AG08396 (cell line): ENCODE results near the gene SLC9A5.

Source experiments
- DNase-seq: peaks from one replicate; pipeline ENCODE4 v3.0.0; 2012; ENCODE audit warnings: low spot score, mixed read lengths

Gene SLC9A5

GRCh38 chr16:67311607-67312488 lies 63.1 kb downstream of the SLC9A5 start:
- DNase-seq, result peak; percentile 93

GRCh38 chr16:67312719-67313118 lies 63.9 kb downstream of the SLC9A5 start:
- no peak for DNase-seq

DNA sequence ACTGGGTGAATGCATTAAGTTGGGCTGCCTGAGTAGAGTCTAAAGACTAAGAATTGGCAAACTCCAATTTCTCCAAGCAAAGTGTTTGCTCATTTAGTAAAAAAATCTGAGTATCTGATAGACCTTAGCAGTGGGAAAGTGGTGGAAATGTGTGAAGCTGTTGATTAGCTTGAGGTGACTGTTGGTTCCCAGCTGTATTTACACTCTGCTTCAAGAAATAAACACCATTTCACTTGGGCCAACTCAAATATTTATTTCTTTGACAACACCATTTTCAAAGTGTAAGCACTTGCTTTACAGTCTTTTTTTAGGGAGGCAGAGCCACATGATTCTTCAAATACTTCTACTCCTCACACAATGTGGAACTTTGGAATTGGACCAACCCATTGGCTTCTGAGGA lies 69.1 kb downstream of the SLC9A5 start:
- DNase-seq, result no peak
